AG04449 (cell line): ENCODE results near the gene HNF4A.
A peak's percentile ranks its signal among the peaks of the same experiment; 100 is the strongest.

ENCODE experiments used
- CTCF ChIA-PET: fragments of 350-600 bp; formaldehyde crosslinking; extraction: SDS; loops from one replicate; lab custom pipeline; 2021; ENCODE audit warnings: antibody characterized with exemption; lab: Yijun Ruan, JAX
- POLR2A ChIA-PET: fragments of 400-600, 350-600 bp; formaldehyde crosslinking; extraction: SDS; loops from one replicate; lab custom pipeline; 2020; ENCODE audit warnings: antibody characterized with exemption, inconsistent platforms; lab: Yijun Ruan, JAX
- DNase-seq: peaks from one replicate; pipeline ENCODE4 v3.0.0-alpha.2; 2010; ENCODE audit warnings: low read depth, low spot score
- H3K4me3 ChIP-seq: 2 replicates; pipeline ENCODE4 v1.5.1; 2011; ENCODE audit warnings: low read depth, mild to moderate bottlenecking, control low read depth, low read length
- TF ChIP-seq, protein P1 (sequence below): IDR thresholded peaks from one replicate; pipeline ENCODE4 v1.5.1; 2011; ENCODE audit warnings: mild to moderate bottlenecking, moderate library complexity, low read length, control low read depth, inconsistent platforms; ENCODE audit not compliant: insufficient read depth; ENCODE audit errors: missing control alignments

HNF4A gene

GRCh38 chr20:44382641-44383040, 27.1 kb downstream of the HNF4A start:
- DNase-seq = no peak
- H3K4me3 ChIP-seq = no peak overlapping the region
- POLR2A ChIA-PET = no interaction called here
- CTCF ChIA-PET = interaction anchor here (1.2 to 8.1 kb wide), 11 partner anchors 8 to 302 kb away, joined by 3 to 170 read pairs (median 16); partner anchors contain the start of gene FITM2
- TF ChIP-seq, protein P1, sequence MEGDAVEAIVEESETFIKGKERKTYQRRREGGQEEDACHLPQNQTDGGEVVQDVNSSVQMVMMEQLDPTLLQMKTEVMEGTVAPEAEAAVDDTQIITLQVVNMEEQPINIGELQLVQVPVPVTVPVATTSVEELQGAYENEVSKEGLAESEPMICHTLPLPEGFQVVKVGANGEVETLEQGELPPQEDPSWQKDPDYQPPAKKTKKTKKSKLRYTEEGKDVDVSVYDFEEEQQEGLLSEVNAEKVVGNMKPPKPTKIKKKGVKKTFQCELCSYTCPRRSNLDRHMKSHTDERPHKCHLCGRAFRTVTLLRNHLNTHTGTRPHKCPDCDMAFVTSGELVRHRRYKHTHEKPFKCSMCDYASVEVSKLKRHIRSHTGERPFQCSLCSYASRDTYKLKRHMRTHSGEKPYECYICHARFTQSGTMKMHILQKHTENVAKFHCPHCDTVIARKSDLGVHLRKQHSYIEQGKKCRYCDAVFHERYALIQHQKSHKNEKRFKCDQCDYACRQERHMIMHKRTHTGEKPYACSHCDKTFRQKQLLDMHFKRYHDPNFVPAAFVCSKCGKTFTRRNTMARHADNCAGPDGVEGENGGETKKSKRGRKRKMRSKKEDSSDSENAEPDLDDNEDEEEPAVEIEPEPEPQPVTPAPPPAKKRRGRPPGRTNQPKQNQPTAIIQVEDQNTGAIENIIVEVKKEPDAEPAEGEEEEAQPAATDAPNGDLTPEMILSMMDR = no peak

DNA sequence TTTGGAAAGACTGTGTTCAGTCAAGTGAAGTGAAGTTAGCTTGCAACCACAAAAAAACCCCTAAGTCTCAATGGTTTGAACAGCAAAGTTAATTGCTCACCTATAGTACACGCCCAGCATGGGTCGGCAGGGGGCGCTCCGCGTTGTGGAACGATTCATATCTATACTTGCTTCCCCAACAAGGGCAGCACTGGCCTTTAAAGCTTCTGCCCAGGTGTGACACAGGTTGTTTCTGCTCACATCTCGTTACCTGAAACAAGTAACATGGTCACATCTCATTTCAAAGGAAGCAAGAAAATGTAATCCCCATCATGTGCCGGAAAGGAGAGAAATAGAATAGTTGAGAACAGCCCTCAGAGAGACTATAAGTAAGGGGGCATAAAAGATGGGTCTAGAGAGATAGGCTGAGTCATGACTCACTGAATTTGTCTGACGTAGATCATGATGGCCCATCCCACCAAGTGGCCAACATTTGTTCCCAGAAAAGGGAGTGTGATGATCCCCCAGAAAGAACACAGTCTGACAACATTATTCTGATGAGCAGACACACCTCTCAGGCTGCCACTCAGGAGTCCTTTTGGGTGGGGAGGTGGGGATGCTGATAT, 29.0 kb downstream of the HNF4A start:
- DNase-seq = no peak
- TF ChIP-seq, protein P1 = peak; percentile 87
- H3K4me3 ChIP-seq = no peak overlapping the region
- POLR2A ChIA-PET = no interaction called here
- CTCF ChIA-PET = interaction anchor here (0.6 to 8.1 kb wide), 43 partner anchors 8 to 298 kb away, joined by 3 to 170 read pairs (median 4); partner anchors contain the start of genes FITM2, HNF4A and TTPAL

DNA sequence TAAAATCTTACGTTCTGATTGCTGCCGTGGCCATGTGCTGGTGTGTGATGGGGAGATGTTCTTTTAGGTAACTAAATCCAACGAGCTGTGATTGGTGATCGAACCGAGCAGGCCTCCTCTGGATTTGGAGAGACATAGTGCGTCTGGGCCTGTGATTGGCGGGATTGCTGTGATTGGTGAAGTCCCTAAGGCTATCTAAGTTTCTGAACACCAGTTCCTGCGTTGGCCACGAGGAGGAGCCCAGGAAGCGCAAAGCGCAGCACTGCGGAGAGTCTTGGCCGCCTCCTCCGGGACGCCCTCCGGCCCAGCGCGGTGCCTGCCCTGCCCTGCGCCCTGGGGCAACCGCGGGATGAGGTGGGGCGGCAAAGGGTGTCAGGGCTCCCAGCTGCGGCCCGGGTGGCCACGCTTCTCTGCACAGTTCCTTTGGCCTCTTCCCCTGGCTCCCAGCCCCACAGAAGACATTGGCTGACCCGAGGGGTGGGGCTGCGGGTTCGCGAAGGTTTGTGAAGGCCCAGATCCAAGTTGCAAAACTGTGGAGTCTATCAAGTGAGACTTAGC, 33.0 kb downstream of the HNF4A start:
- TF ChIP-seq, protein P1 = peak; percentile 90
- POLR2A ChIA-PET = no interaction called here
- DNase-seq = peak; percentile 7
- CTCF ChIA-PET = interaction anchor here (0.6 to 8.1 kb wide), 30 partner anchors 8 to 295 kb away, joined by 3 to 98 read pairs (median 6); partner anchors contain the start of gene TTPAL
- no peak overlapping the region for H3K4me3 ChIP-seq

DNA sequence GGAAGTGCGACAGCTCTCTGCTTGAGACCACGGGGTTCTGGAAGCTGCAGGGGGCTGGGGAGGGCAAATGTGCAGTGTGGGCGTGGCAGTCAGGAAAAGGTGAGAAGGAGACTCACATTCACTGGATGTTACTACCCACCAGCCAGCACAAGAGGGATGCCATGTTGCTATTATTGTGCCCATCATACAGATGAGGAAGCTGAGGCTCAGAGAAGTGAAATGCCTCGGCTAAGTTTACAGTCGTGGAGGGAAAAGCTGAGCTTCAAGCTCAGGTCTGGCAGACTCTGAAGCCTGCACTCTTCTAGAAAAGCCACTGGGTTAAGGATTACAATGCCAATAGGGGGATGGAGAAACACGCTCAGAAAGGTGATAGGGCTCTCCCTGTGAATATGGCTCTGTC, 34.4 kb downstream of the HNF4A start:
- CTCF ChIA-PET = interaction anchor here (1.2 to 8.1 kb wide), 11 partner anchors 9 to 219 kb away, joined by 3 to 98 read pairs (median 6); no protein-coding TSS in a partner anchor
- H3K4me3 ChIP-seq = no peak overlapping the region
- DNase-seq = no peak
- TF ChIP-seq, protein P1 = no peak
- POLR2A ChIA-PET = no interaction called here

DNA sequence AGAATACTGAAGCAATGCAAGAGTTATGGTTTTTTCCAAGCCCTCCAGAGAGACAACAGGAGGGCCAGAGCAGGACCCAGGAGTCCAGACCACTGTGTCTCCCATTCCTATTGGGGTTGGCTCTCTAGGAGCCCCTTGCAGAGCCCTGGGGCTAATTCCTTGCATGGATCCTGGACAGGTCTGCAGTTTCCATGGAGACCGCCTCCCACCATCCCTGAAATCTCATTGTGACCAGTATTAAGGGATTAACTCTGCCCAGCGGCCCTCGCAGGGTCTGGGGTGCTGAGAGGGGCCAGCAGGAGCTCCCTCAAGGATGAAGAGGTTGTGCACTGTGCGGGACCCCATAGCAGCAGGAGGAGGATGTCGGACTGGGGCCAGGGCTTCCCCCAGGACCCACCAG, 34.8 kb downstream of the HNF4A start:
- TF ChIP-seq, protein P1 = no peak
- ChIA-PET CTCF (interaction anchor here (1.3 to 8.1 kb wide), 10 partner anchors 10 to 294 kb away, joined by 3 to 98 read pairs (median 14); no protein-coding TSS in a partner anchor), POLR2A (no interaction called here)
- DNase-seq = no peak
- H3K4me3 ChIP-seq = no peak overlapping the region
